Progenitor cell of endocrine pancreas (in vitro differentiated cells): Measurements from ENCODE around the gene ANO6. TPM values are rescaled to one million over a fixed set of nuclear protein-coding genes. Genes with fewer than 3 reads are reported as not detected.

Source experiments
- DNase-seq: peaks from one replicate; pipeline ENCODE4 v3.0.0; 2021; ENCODE audit warnings: low spot score; ENCODE audit not compliant: unreplicated experiment
- H3K27ac Mint-ChIP-seq: 2 replicates; pipeline ENCODE4 v1.8.0; 2021; ENCODE audit warnings: mild to moderate bottlenecking, moderate library complexity, mixed read lengths
- H3K27me3 Mint-ChIP-seq: 2 replicates; pipeline ENCODE4 v1.8.0; 2021; ENCODE audit warnings: mixed read lengths
- H3K36me3 Mint-ChIP-seq: 2 replicates; pipeline ENCODE4 v1.8.0; 2022; ENCODE audit warnings: mixed read lengths; ENCODE audit not compliant: insufficient read depth
- H3K4me1 Mint-ChIP-seq: 2 replicates; pipeline ENCODE4 v1.8.0; 2021; ENCODE audit warnings: low read depth, mixed read lengths
- H3K4me3 Mint-ChIP-seq: 2 replicates; pipeline ENCODE4 v1.8.0; 2021; ENCODE audit warnings: low read depth, mild to moderate bottlenecking, moderate library complexity, mixed read lengths
- H3K9me3 Mint-ChIP-seq: 2 replicates; pipeline ENCODE4 v1.8.0; 2021; ENCODE audit warnings: low read depth, mixed read lengths
- total RNA-seq: library from RNA; stranded (reverse); gene quantifications from 2 replicates; pipeline ENCODE4 v1.2.1, GENCODE V29; 2021
- TF ChIP-seq, protein P1 (sequence below): fragments of 200-600 bp; sonication (generic); IDR thresholded peaks from one replicate; pipeline ENCODE4 v1.5.0; 2021; ENCODE audit warnings: antibody characterized with exemption, mild to moderate bottlenecking; ENCODE audit not compliant: unreplicated experiment

Gene ANO6
- total RNA-seq, 1 donor from 2014 or later: 39.2 TPM

DNA sequence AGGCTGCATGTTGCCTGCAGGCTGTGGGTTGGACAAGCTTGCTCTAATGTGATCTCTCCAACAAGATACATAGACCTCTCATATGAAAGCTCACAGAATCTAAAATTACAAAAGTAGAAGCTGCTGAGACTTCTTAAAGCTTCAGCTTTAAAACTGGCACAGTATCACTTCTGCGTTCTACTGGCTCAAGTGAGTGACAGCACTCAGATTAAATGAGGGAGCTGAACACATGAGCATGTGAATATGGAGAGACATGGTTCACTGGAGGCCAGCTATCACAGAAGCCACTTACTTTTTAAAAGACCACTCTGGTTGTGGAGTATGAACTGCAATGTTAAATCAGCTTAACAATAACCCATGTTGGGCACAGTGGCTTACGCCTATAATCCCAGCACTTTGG lies 29.1 kb upstream of the ANO6 start:
- DNase-seq: no peak
- Mint-ChIP-seq H3K9me3 (peaks cover 6% of the 10 kb centered on the region), H3K27ac (no peak overlapping the region), H3K4me1 (no peaks in the 10 kb centered on the region), H3K36me3 (peaks cover 3% of the 10 kb centered on the region), H3K27me3 (no peaks in the 10 kb centered on the region), H3K4me3 (no peak overlapping the region)
- TF ChIP-seq, protein P1, sequence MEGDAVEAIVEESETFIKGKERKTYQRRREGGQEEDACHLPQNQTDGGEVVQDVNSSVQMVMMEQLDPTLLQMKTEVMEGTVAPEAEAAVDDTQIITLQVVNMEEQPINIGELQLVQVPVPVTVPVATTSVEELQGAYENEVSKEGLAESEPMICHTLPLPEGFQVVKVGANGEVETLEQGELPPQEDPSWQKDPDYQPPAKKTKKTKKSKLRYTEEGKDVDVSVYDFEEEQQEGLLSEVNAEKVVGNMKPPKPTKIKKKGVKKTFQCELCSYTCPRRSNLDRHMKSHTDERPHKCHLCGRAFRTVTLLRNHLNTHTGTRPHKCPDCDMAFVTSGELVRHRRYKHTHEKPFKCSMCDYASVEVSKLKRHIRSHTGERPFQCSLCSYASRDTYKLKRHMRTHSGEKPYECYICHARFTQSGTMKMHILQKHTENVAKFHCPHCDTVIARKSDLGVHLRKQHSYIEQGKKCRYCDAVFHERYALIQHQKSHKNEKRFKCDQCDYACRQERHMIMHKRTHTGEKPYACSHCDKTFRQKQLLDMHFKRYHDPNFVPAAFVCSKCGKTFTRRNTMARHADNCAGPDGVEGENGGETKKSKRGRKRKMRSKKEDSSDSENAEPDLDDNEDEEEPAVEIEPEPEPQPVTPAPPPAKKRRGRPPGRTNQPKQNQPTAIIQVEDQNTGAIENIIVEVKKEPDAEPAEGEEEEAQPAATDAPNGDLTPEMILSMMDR: no peak

DNA sequence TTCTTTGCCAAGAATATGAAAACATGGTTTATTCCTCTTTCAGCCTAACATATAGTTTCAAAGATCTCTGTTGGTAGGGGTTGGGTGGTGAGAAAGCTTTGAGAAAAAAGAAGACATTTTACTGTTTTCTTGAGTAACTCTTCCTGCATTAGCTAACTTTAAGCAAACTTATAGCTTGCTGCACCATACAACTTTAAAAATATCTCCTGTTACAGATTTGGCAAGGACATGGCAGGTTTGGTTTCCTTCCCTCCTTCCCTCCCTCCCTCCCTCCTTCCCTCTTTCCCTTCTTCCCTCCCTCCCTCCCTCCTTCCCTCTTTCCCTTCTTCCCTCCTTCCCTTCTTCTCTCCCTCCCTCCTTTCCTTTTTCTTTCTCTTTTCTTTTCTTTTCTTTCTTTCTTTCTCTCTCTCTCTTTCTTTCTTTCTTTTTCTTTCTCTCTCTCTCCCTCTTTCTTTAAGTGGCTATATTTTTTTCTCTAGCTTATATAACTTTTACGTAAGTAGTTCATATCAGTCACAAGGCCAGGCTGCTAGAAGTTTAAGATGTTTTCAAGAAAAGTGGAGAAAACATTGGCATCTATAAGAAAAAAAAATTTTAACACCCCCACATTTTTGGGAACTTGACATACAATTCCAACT lies 26.0 kb upstream of the ANO6 start:
- TF ChIP-seq, protein P1: no peak
- no peak overlapping the region for H3K27ac Mint-ChIP-seq
- H3K4me3 Mint-ChIP-seq: no peak overlapping the region
- peaks cover 9% of the 10 kb centered on the region for H3K4me1 Mint-ChIP-seq
- H3K36me3 Mint-ChIP-seq: peaks cover 4% of the 10 kb centered on the region
- no peak for DNase-seq
- no peaks in the 10 kb centered on the region for H3K27me3 Mint-ChIP-seq
- H3K9me3 Mint-ChIP-seq: peaks cover 6% of the 10 kb centered on the region

DNA sequence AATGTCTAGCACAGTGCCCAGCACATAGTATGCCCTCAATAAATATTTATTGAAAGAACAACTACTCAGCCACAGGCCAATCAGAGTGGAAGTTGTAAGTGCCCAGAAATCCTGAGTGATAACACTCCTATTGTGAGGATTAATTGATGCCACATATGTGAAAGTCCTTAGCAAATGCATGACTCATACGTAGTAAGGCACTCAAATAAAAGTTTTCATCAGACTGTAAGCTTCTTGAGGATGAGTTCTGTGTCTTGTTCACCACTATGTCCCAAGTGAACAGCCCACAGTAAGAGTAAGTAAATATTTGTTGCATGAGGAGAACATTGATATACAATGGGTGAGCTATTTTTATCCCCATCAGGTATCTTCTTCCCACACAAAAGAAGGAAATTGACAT lies 24.7 kb upstream of the ANO6 start:
- peaks cover 9% of the 10 kb centered on the region for H3K4me1 Mint-ChIP-seq
- H3K27me3 Mint-ChIP-seq: no peaks in the 10 kb centered on the region
- no peak for DNase-seq
- H3K36me3 Mint-ChIP-seq: peaks cover 4% of the 10 kb centered on the region
- TF ChIP-seq, protein P1: no peak
- no peak overlapping the region for H3K27ac Mint-ChIP-seq
- peaks cover 6% of the 10 kb centered on the region for H3K9me3 Mint-ChIP-seq
- no peak overlapping the region for H3K4me3 Mint-ChIP-seq

DNA sequence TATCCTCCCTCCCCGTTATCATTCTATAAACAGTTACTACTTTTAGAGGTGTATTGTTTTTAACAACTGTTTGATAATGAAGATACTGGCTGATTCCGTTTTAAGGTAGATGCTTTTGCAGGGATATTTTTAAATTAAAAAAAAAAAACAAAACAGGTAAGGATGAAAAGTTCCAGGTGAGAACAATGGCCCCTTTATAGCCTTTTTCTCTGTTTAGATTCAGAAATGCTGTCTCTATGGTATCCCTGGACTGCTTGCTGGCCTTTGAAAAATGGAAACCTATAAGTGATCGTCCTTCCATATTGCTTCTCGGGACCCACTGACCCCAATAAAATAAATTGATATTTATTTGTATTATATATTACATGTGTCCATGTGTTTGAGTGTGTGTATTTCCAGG lies 23.2 kb upstream of the ANO6 start:
- DNase-seq: no peak
- Mint-ChIP-seq H3K27me3 (no peaks in the 10 kb centered on the region), H3K4me3 (no peak overlapping the region), H3K4me1 (peaks cover 9% of the 10 kb centered on the region), H3K27ac (no peak overlapping the region), H3K36me3 (peaks cover 4% of the 10 kb centered on the region), H3K9me3 (peaks cover 6% of the 10 kb centered on the region)
- TF ChIP-seq, protein P1: no peak

DNA sequence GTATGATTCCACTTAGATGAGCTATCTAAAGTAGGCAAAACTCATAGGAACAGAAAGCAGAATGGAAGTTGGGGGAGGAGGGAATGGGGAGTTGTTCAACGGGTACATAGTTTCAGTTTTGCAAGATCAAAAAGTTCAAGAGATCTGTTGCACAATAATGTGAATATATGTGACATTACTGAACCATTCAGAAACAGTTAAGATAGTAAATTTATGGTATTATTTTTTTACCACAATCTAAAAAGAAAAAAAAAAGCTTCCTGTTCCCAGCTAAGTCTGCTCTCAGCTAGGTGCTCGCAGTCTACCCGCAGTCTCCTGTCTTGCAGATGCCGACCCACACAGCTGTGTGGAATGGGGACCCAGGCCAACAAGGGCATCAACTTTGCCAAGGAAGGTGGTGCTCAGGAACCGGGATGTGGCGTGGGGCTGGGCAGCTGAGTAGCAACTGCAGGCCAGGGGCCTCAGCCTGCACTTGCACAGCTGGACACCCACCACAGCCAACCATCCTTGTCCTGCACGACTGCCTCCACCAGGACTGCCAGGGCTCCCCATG lies 15.3 kb upstream of the ANO6 start:
- DNase-seq: no peak
- Mint-ChIP-seq H3K4me3 (no peak overlapping the region), H3K4me1 (no peaks in the 10 kb centered on the region), H3K27ac (no peak overlapping the region), H3K9me3 (no peaks in the 10 kb centered on the region), H3K27me3 (no peaks in the 10 kb centered on the region), H3K36me3 (peaks cover 2% of the 10 kb centered on the region)
- TF ChIP-seq, protein P1: no peak
